Activated naive CD4-positive, alpha-beta T cell (primary cell): Measurements from ENCODE around the gene KDELR3.

Experiments
- DNase-seq, 4 experiments: peaks; one replicate each; lab custom pipeline; 2025; lab: John Stamatoyannopoulos, UW

Gene KDELR3

GRCh38 chr22:38440747-38441350 lies 27.0 kb upstream of the KDELR3 start:
- no peak for DNase-seq

GRCh38 chr22:38441620-38442287 lies 26.1 kb upstream of the KDELR3 start:
- DNase-seq, result no peak

GRCh38 chr22:38442967-38443627 lies 24.8 kb upstream of the KDELR3 start:
- no peak for DNase-seq

GRCh38 chr22:38443628-38444521 lies 24.0 kb upstream of the KDELR3 start:
- DNase-seq, result no peak

GRCh38 chr22:38444783-38445182 lies 23.1 kb upstream of the KDELR3 start:
- DNase-seq, result no peak

- no peak for DNase-seq
These were observed 21.8 kb upstream of the KDELR3 start for GRCh38 chr22:38446018-38446601.

- DNase-seq, result no peak
These were observed 18.8 kb upstream of the KDELR3 start for GRCh38 chr22:38448945-38449745.

GRCh38 chr22:38449776-38450175 lies 18.1 kb upstream of the KDELR3 start:
- DNase-seq, result no peak

GRCh38 chr22:38450234-38450797 lies 17.6 kb upstream of the KDELR3 start:
- DNase-seq, result no peak

GRCh38 chr22:38451404-38451803 lies 16.5 kb upstream of the KDELR3 start:
- no peak for DNase-seq

- no peak for DNase-seq
These were observed 16.0 kb upstream of the KDELR3 start for GRCh38 chr22:38451864-38452263.

GRCh38 chr22:38452373-38453065 lies 15.4 kb upstream of the KDELR3 start:
- no peak for DNase-seq

GRCh38 chr22:38453066-38453672 lies 14.7 kb upstream of the KDELR3 start:
- no peak for DNase-seq

- no peak for DNase-seq
These were observed 13.9 kb upstream of the KDELR3 start for GRCh38 chr22:38453996-38454352.

GRCh38 chr22:38454353-38455075 lies 13.4 kb upstream of the KDELR3 start:
- DNase-seq, result no peak

- DNase-seq, result no peak
These were observed 12.8 kb upstream of the KDELR3 start, which contains the start of gene KCNJ4 for GRCh38 chr22:38455076-38455529. KCNJ4 (minus strand) TSS chr22:38455199; CDS start chr22:38428132, 27,067 bp downstream.

- no peak for DNase-seq
These were observed 12.2 kb upstream of the KDELR3 start for GRCh38 chr22:38455530-38456271.

- DNase-seq, result no peak
These were observed 11.5 kb upstream of the KDELR3 start for GRCh38 chr22:38456272-38456835.
